LNCAP (cell line): Measurements from ENCODE around the gene NBL1.

Experiments used
- TF ChIP-seq, protein P1 (sequence below): fragments of 450-650 bp; IDR thresholded peaks from 2 replicates; pipeline ENCODE4 v1.5.1; 2017; ENCODE audit warnings: mild to moderate bottlenecking

The NBL1 gene

DNA sequence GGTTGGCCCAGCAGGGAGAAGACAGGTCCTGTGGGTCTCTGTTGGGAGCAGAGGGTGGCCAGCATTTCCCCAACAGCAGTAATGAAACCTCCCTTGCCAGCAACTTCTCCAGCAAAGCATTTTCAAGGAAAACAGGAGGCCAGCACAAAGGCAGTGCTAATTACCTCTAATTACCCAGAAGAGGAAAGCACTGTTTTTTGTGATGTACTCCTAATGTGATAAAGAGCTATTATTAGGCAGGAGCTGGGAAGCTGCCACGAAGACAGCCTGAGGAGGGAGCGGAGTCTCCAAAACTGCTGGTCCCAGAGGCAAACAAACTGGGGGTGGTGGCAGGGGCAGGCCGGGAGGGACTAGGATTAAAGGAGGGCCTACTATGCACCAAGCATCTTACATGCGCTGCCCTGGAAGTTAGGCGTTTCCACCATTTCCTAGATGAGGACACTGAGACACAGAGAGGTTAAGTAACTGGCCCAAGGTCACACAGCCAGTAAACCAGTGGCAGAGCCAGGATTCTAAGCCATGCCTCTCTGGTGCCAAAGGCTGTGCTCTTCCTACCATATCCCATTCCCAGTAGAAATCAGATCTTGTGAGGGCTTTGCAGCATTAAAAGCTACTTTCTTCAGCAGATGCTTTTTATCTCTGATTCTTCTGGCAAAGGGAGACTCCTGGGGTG is 45.1 kb downstream of the NBL1 start:
- TF ChIP-seq, protein P1, sequence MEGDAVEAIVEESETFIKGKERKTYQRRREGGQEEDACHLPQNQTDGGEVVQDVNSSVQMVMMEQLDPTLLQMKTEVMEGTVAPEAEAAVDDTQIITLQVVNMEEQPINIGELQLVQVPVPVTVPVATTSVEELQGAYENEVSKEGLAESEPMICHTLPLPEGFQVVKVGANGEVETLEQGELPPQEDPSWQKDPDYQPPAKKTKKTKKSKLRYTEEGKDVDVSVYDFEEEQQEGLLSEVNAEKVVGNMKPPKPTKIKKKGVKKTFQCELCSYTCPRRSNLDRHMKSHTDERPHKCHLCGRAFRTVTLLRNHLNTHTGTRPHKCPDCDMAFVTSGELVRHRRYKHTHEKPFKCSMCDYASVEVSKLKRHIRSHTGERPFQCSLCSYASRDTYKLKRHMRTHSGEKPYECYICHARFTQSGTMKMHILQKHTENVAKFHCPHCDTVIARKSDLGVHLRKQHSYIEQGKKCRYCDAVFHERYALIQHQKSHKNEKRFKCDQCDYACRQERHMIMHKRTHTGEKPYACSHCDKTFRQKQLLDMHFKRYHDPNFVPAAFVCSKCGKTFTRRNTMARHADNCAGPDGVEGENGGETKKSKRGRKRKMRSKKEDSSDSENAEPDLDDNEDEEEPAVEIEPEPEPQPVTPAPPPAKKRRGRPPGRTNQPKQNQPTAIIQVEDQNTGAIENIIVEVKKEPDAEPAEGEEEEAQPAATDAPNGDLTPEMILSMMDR = no peak

DNA sequence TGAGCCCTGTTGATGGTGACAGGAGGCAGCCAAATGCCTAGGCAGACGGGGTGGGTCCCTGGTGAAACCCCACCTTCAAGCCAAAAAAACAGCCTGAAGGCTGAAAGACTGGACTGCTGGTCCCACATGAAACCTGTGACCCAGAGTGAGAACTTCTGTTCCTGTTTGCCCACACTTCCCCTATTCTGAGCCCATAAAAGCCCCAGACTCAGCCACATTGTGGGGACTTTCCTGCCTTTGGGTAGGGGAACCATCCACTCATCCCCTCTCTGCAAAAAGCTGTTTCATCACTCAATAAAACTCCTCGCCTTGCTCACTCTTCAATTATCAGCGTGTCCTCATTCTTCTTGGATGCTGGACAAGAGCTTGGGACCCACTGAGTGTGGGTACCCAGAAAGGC is 45.7 kb downstream of the NBL1 start:
- TF ChIP-seq, protein P1 = no peak

DNA sequence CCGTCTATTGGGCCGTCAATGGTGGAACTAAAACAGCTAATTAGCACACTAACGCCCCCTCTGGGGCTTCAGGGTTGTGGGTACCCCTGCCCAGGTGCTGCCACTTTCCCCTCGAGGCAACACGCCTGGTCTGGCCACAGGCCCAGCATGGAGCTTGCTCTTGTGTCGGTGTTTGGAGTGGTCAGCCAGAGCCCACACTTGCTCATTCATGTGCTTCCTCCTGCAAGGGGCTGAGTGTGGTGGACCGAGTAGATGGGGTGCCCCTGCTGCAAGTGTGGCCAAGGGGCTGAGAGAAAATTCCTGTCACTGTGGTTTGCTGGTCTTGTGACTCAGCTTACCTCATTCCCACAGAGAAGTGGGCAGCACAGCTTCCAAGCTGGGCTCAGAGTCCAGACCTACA is 46.2 kb downstream of the NBL1 start:
- TF ChIP-seq, protein P1 = no peak

DNA sequence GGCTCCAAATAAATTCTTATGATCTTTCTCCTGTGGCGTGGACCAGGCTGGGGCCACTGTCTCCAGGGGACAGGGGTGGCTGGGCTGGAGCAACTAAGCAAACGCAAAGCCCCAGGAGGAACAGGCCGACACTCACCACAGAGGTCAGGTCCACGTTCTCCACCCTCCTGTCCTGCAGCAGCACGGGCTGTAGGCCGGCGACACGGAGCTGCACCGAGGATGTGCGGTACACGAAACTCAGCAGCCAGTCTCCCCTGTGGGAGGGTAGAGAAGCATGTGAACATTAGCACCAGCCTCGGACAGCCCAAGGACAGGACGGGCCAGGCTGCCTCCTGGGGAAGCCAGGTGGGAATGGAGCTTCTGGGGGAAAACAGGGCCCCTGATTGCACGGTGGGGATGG is 50.2 kb downstream of the NBL1 start:
- TF ChIP-seq, protein P1 = no peak

DNA sequence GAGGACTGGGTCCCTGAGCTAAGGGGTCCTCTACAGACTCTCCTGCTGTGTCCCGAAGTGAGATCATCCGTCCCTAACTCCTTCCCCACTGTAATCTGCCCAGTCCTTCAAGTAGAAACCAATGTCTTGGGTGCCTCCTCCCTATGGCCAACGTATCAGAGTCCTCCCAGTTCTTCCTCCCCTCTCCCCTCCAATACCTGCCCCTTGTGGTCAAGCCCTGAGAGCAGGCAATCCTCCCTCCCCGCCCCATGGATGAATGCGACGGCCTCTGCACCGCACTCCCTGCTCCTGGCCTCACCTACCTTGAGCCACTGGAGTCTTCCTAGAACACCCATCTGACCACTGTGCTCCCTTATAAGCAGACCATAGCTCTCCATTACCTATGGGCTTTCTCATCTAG is 51.7 kb downstream of the NBL1 start:
- TF ChIP-seq, protein P1 = no peak

DNA sequence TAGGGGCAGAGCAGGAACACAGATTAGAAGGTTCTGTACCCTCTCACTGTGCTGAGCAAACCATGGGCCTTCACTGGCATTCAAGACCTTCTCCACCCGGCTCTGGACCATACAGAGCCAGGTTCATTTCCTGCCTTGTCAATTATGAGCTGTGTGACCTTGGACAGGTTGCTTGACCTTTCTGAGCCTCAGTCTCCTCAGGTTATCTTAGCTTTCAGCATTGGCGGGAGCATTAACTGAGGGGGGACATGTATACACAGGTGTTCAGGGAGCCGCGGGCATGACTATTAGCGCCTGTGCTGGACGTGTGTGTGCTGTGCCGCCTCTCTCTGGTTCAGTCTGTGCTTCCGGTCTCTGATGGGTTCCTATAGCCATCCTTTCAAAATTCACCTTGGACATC is 52.7 kb downstream of the NBL1 start:
- TF ChIP-seq, protein P1 = no peak

DNA sequence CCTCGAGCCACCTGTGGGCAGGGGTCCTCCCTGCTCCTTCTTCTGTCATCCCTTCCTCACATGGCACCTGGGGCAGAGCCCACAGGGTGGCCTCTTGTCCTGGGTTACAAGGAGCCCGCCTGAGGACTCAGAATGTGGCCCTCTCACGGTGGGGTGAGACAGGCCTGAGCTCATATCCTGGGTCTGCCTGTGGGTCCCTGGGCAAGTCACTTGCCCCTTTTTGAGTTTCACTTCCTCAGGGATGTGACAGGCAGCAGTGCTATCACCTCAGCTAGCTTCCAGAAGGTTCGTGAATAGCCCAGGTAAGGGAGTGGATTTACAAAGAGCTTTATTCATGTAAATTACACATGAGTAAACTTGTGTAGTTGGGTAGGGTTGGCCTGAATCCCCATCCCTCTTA is 54.1 kb downstream of the NBL1 start:
- TF ChIP-seq, protein P1 = no peak
